M059J (cell line): Measurements from ENCODE around the gene ZSWIM6. TPM values are rescaled to one million over a fixed set of nuclear protein-coding genes. Genes with fewer than 3 reads are reported as not detected.

Experiments used
- DNase-seq: peaks from one replicate; pipeline ENCODE4 v3.0.0-alpha.2; 2012; ENCODE audit warnings: low read depth
- total RNA-seq: library from RNA; depleted of rRNA; stranded (reverse); fragments of >200 nt; shearing (Covaris generic); gene quantifications from 2 replicates; pipeline ENCODE4 v1.2.3, GENCODE V29; 2014

ZSWIM6 gene
- total RNA-seq, 1 experiment from 2014 or later = 10.9 TPM

GRCh38 chr5:61438298-61438970 is 106.4 kb downstream of the ZSWIM6 start:
- no peak for DNase-seq

GRCh38 chr5:61440086-61440485 is 108.0 kb downstream of the ZSWIM6 start:
- DNase-seq = no peak

- no peak for DNase-seq
Measured at GRCh38 chr5:61440596-61440995, 108.5 kb downstream of the ZSWIM6 start.

- no peak for DNase-seq
Measured at GRCh38 chr5:61441742-61442141, 109.7 kb downstream of the ZSWIM6 start.

DNA sequence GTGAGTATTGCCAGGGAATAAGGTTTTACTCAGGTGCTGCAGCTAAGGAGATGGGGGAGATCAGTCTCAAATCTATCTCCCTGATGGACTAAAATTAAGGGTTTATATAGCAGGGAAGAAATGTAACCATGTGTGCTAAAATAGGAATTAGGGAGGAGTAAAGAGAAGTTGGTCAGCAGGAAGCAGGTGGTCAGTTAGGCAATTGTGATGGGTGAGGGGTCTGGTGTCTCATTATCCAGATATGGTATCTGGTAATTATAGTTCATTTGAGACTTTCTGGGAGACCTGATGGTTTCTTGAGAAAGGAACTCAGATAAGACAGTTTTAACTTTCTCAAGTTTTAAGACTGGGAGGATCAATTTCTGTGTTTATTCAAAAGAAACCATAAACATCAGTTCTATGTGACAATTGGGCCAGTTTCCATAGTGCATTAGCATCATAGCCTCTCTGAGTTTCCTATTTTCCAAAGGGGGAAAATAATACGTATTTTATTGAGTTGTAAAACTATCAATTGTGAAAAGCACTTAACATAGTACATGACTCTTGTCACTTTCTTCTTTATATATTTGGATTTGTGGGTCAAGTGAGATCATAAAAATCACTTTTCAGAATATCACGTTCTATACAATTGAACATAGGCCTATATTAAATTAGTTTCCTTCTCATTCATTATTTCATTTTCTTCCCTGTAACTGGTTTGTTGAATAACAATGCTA is 115.9 kb downstream of the ZSWIM6 start:
- DNase-seq = no peak

- peak; percentile 91 for DNase-seq
Measured at GRCh38 chr5:61449804-61450492, 117.9 kb downstream of the ZSWIM6 start.

DNA sequence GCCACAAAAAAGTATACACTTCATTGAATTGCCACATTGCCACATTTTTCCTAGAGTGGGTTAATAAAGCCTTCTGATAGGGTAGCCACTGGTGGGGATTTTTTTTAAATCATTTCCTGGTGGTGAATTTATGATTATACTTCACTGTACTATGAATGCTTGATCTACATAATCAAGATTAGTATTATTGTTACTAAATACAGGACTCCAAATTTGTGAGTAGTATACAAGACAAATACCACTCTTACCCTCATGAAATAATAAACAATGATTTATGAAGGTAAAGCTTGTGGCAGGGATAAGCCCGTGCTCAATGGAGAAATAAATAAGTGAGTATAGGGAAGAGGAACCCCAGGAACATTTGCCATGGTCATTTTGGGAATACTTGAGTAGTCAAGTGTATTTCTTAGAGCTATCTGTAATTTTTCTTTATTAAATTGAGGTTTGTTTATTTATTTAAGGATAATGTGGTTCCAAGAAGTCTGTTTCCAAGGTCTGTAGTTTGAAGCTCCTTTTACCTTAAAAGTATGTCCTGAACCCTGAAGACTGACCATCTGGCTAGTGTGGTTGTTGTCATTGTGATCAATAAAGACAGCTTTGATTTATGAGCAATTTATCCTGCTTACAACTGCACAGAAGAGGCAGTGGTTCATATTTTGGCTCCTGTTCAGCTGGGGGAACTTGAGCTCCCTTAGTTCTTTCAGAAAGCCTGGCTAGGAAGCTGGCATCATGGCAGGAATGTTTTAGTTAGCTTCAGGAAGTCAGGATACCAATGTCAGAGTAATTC is 118.6 kb downstream of the ZSWIM6 start:
- peak; percentile 94 for DNase-seq

DNA sequence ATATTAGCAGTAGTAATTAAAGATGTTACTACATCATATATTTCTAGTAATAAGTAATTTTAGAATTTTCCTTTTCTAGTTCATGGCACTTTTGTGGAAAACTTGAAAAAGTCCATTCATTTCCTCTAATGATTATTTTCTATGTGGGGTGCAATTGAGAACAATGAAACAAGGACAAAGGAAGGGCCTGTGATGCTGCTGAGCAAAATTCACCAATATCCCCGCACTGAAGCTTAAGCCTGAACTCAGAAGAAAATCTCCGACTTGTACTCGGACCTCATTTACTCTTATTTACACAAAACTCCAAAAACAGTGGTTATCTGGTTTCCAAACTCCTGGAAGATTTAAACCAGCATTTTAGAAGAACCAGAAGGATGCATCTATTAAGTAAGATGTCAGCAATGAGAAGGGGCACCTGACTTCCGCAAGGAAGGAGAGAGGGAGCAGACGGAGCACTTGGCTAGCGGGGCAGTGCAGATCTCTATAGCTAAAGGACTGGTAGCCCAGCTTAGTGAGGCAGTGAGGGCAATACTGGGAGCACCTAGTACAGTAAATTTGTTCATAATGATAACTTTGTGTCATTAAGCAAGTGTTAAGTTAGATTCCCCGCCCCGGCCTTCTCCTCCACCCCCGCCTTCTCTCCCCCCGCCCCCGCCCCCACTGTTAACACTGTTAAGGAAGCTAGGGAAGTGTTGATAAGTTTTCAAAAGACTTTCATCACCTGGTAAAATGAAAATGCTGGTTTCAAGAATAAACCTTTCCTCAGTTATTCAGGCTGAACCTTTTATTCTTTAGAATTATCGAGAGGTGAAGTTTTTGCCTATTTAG is 123.3 kb downstream of the ZSWIM6 start:
- DNase-seq = no peak

DNA sequence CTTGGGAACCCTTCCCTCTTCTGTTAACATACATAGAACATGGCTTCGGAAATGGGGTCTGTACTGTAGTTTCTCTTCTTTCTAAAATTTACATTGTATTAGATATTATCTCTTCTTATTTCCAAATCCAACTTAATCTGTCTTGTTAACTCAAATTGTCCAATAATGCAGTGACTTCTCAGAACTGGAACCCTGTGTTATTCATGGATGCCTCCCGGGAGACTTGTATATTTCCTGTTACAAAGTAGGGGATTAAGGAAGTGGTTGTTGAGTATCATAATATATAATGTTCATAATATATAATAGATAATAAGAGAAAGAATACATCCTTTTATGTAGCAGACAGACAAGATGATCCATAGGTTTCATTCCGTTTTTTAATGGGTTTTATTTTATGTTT is 128.4 kb downstream of the ZSWIM6 start:
- no peak for DNase-seq

DNA sequence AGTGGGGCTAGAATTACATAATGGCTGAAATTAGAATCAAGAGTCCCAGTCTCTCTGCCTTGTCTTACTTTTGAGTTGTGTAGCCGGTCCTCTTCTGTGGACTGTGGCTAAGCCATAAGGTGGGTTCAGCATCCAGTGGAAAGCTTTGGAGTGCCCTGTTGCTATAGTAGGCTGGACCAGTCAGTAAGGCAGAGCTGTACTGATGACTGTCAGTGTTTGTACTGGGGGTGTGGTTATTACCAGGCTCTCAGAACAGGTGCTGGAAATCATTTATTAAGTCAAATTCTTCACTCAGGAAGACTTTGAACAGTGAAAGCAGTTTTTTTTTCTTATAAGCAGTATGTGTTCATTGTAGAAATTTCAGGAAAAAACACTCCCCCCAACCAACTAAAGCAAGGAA is 129.4 kb downstream of the ZSWIM6 start:
- no peak for DNase-seq

DNA sequence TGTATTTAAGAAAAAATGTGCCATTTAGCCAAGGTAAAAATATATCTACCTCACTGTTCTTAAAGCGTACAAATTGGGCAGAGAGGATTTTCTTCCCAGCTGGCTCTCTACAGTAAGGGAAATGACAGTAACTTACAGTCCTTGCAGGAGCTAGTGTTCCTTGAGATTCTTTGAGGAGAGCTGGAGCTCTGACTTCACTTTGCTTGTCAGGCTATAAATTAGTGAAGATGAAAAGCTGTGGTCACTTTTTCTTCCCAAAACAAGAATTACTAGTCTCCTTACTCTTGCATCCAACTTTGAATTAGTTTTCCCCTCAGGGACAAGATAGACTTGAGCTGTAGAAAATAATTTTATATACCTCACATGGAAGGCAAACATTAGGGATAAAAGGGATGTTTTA is 129.9 kb downstream of the ZSWIM6 start:
- DNase-seq = no peak

- DNase-seq = no peak
Measured at GRCh38 chr5:61463596-61463995, 131.5 kb downstream of the ZSWIM6 start.

DNA sequence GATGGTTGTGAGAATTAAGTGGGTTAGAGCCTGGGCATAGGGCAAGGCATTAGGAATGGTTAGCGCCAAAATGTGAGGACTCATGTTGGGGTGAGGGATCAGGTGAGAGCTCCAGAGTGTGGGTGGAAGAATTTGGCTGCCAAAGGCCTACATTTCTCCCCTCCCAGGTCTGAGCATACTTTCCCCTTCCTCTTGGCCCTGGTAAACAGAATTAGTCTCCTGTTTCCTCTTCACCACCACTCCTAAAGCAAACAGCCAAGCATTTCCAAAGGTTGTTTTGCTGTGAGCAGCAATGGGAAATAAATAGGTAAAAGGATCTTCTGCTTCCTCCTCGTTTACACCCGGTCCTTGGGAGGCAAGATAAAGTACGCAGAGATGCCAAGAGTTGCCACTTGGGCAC is 132.5 kb downstream of the ZSWIM6 start:
- DNase-seq = no peak

- no peak for DNase-seq
Measured at GRCh38 chr5:61465066-61465465, 133.0 kb downstream of the ZSWIM6 start.

- DNase-seq = no peak
Measured at GRCh38 chr5:61465496-61465895, 133.4 kb downstream of the ZSWIM6 start.

DNA sequence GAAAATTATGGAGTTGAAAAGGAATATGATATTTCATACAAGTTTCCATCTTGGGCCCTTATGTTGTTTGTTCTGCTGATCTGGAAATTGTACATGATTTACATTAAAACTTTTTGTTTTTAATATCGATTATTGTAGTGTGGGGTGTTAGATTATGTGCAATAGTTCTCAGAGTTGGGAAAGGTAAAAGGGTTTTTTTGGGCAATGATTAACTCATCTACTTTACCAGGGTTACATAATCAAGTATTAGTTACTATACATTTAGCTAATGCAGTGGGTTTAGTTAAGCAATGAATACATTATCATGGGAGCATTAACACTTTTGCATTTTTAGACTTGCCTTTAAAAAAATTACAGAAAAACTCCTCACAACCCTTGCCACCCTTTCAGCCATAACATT is 134.0 kb downstream of the ZSWIM6 start:
- DNase-seq = no peak

DNA sequence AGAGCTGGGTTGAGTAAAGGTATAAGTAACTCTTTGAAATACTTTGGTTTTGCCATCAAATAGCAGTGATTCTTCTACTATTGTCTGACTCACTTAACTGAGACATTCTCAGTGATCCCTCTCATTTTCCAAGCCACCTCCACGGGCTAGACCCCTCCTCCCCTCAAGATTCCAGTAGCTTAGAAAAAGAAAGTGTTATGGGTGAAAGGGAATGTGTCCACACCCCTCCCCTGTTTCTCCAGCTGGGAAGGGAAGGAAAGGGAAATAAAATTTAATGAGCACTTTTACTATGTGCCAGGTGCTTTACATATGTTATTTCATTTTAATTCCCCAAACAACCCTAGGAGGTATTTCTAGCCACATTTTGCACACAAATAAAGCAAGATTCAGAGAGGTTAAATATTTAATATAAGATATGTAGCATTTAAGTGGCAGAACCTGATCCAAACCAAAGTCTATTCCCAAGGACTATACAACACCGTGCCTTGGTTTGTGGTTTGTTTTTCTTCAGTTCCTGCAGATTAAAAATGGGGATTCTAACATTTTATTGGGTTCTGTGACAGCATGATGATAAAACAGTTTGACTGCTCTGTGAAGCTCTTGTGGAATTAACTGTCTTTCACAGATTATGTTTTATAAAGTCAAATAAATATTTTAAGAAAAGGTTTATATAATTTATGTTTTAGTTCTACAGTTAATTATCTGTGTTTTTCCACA is 135.9 kb downstream of the ZSWIM6 start:
- peak; percentile 69 for DNase-seq

DNA sequence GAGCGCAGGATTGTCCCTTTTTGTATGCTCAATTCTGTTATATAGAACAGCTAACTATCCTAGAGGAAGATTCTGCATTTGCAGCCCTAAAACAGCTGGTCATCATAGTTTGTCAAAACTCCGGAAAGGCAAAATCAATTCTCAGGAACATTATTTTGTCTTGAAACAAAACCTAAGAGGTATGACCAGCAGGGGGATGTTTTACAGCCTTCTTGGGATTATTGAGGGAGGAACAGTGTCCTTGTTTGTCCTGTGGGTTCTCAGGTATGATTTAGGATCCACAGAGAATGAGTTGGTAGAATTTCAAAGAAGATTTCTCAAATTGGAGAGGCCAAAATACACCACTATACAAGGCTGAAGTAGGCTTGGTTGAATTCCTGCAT is 136.4 kb downstream of the ZSWIM6 start:
- DNase-seq = no peak

DNA sequence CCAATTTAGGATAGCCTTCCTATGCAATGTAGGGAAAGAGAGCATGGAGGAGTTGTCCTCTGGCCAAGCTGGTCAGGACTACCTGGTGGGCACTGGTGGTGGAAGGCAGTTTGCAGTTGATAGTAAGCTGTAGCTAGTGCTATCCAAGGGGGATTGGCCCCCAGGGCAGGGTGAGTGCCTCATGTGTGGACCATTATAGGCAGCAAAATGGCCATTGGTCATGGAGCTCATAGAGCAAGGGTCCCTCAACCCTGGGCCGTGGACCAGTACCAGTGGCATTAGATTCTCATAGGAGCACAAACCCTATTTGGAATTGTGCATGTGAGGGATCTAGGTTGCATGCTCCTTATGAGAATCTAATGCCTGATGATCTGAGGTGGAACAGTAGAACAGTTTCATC is 139.3 kb downstream of the ZSWIM6 start:
- no peak for DNase-seq

GRCh38 chr5:61472172-61472958 is 140.3 kb downstream of the ZSWIM6 start:
- DNase-seq = no peak
